ENCODE measurements around the gene DOCK11.

DOCK11 gene

DNA sequence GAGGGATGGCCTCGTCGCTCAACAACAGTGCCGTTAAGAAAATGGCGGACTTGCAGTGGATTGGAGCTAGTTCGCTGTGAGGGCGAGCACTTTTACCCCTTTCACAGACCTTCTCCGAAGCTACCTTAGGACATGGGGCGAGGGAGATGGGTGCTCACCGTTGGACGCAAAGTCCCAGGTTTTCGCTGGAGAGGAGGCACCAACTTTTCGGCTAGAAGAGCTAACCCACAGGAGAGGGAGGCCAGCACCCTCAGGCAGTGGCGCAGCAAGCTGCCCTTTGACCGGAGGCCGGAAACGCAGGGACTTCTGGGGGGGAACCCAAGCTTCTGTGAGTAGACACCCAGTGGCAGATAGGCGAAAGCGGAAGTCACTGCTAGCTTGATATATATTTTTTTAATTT lies 138.7 kb downstream of the DOCK11 start:
- H3K4me3 ChIP-seq (ENCODE audit: low read depth, low read length) = no peak overlapping the region
- TF ChIP-seq CTCF (IDR thresholded peaks at IDR 0.05; ENCODE audit: control insufficient read depth, extremely low read depth, insufficient read depth) = no peak
- no peak for DNase-seq (ENCODE audit: low read depth)

DNA sequence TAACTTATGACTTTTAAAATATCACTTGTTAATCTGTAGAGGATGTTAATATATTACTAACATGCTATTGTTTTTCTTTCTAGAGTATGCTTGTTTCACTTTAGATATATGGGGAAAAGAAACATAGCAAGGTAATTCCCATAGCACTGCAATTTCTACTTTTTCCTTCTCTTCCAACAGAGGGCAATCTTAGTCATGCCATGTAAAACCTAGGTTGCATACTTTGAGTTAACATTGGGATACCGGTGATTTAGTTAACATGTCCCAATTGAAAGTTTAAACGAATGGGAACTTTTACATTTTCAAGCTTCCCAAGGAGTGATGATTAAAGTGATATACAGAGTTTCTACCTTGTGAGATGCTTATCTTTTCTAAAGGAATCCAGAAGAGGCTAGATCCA lies 142.4 kb downstream of the DOCK11 start:
- TF ChIP-seq CTCF (IDR thresholded peaks at IDR 0.05; ENCODE audit: control insufficient read depth, extremely low read depth, insufficient read depth) = peak; percentile 46
- no peak overlapping the region for H3K4me3 ChIP-seq (ENCODE audit: low read depth, low read length)
- no peak for DNase-seq (ENCODE audit: low read depth)

- peak; percentile 49 for TF ChIP-seq CTCF (IDR thresholded peaks at IDR 0.05; ENCODE audit: control insufficient read depth, extremely low read depth, insufficient read depth)
- no peak for DNase-seq (ENCODE audit: low read depth)
- no peak overlapping the region for H3K4me3 ChIP-seq (ENCODE audit: low read depth, low read length)
Measured at GRCh38 chrX:118644378-118644777, 148.8 kb downstream of the DOCK11 start.

GRCh38 chrX:118652717-118653116 lies 157.1 kb downstream of the DOCK11 start:
- peak; percentile 68 for DNase-seq (ENCODE audit: low read depth)
- no peak overlapping the region for H3K4me3 ChIP-seq (ENCODE audit: low read depth, low read length)
- TF ChIP-seq CTCF (IDR thresholded peaks at IDR 0.05; ENCODE audit: control insufficient read depth, extremely low read depth, insufficient read depth) = no peak

DNA sequence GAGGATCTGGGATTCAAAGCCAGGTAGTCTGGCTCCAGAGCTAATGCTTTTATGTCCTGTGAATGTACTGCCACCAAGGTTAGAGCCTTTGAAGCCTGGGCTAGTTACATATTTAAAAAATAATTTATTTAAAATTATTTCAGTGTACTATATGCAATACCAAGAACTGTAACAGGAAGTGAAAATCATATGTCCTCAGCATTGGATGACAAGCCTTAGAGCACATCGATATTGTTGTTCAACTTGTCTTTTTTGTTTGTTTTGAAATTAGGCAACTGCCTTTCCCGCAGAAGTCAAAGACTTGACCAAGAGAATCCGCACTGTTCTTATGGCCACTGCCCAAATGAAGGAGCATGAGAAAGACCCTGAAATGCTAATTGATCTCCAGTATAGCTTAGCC lies 158.7 kb downstream of the DOCK11 start:
- no peak for DNase-seq (ENCODE audit: low read depth)
- no peak for TF ChIP-seq CTCF (IDR thresholded peaks at IDR 0.05; ENCODE audit: control insufficient read depth, extremely low read depth, insufficient read depth)
- H3K4me3 ChIP-seq (ENCODE audit: low read depth, low read length) = no peak overlapping the region

DNA sequence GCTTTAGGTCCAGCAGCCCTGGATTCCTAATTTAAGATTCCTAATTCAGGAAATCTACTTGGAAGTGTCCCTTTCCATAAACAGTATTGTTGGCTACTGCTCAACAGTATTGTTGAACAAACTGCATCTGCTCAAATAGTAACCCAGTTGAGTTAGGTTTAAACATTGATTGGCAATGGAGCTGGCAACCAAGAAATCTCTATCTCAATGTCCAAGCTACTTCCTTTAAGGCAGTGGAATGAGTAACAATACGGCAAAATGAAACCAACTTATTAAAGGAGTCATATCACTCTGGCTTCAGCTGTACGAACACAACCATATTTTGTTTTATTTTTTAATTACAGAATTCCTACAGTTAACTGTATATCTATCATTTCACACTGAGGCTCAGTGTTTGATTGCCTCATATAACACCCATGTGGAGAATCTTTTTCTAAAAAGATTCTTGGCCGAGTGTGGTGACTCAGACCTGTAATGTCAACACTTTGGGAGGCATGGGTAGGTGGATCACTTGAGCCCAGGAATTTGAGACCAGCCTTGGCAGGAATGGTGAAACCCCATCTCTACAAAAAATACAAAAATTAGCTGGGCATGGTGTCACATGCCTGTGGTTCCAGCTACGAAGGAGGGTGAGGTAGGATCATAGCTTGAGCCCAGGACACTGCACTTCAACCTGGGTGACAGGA lies 160.1 kb downstream of the DOCK11 start:
- no peak for TF ChIP-seq CTCF (IDR thresholded peaks at IDR 0.05; ENCODE audit: control insufficient read depth, extremely low read depth, insufficient read depth)
- no peak for DNase-seq (ENCODE audit: low read depth)
- H3K4me3 ChIP-seq (ENCODE audit: low read depth, low read length) = no peak overlapping the region

GRCh38 chrX:118657413-118657812 lies 161.8 kb downstream of the DOCK11 start:
- no peak for DNase-seq (ENCODE audit: low read depth)
- no peak for TF ChIP-seq CTCF (IDR thresholded peaks at IDR 0.05; ENCODE audit: control insufficient read depth, extremely low read depth, insufficient read depth)
- no peak overlapping the region for H3K4me3 ChIP-seq (ENCODE audit: low read depth, low read length)

All from LNCaP clone FGC (cell line).